SK-N-SH treated with all-trans-retinoic acid at 6 μM for 48 hours (cell line): ENCODE data around the gene FCRL6.

Source experiments
- ATAC-seq: fragments of 200-7000 bp; cut with Tn5 transposase; 3 replicates; pipeline ENCODE4 v1.9.1; 2020; ENCODE audit warnings: mild to moderate bottlenecking, moderate library complexity
- ARNTL ChIP-seq: fragments of 450-650 bp; formaldehyde crosslinking; IDR thresholded peaks from 2 replicates; pipeline ENCODE4 v1.5.0; 2020; ENCODE audit warnings: low read depth, mild to moderate bottlenecking, moderate library complexity, borderline replicate concordance
- BACH2 ChIP-seq: fragments of 250-450 bp; sonication (Bioruptor Pico); IDR thresholded peaks from 2 replicates; pipeline ENCODE4 v1.9.0; 2021; ENCODE audit warnings: mild to moderate bottlenecking, borderline replicate concordance
- CREB5 ChIP-seq: fragments of 250-450 bp; sonication (Bioruptor Pico); IDR thresholded peaks from 2 replicates; pipeline ENCODE4 v1.5.1; 2020; ENCODE audit warnings: low read depth, mild to moderate bottlenecking, moderate library complexity
- CSDC2 ChIP-seq: fragments of 250-450 bp; sonication (Bioruptor Pico); IDR thresholded peaks from 2 replicates; pipeline ENCODE4 v1.5.0; 2020; ENCODE audit warnings: mild to moderate bottlenecking, moderate library complexity
- CSRNP3 ChIP-seq: fragments of 250-450 bp; sonication (Bioruptor Pico); IDR thresholded peaks from 2 replicates; pipeline ENCODE4 v1.5.1; 2021; ENCODE audit warnings: mild to moderate bottlenecking, moderate library complexity
- ESRRG ChIP-seq: fragments of 250-450 bp; sonication (Bioruptor Pico); IDR thresholded peaks from 2 replicates; pipeline ENCODE4 v1.6.1; 2021; ENCODE audit warnings: mild to moderate bottlenecking
- GLIS3 ChIP-seq: fragments of 250-450 bp; sonication (Bioruptor Pico); IDR thresholded peaks from 2 replicates; pipeline ENCODE4 v1.5.0; 2020; ENCODE audit warnings: mild to moderate bottlenecking, moderate library complexity
- ISL1 ChIP-seq: fragments of 250-450 bp; sonication (Bioruptor Pico); IDR thresholded peaks from 2 replicates; pipeline ENCODE4 v2.1.2; 2022; ENCODE audit warnings: mild to moderate bottlenecking, moderate library complexity
- OSR1 ChIP-seq: fragments of 250-450 bp; sonication (Bioruptor Pico); IDR thresholded peaks from 2 replicates; pipeline ENCODE4 v1.8.0; 2022; ENCODE audit warnings: moderate library complexity, mild to moderate bottlenecking, inconsistent platforms
- PATZ1 ChIP-seq: fragments of 250-450 bp; sonication (Bioruptor Pico); IDR thresholded peaks from 2 replicates; pipeline ENCODE4 v1.8.0; 2020; ENCODE audit warnings: mild to moderate bottlenecking, moderate library complexity, borderline replicate concordance
- POU6F1 ChIP-seq: fragments of 250-450 bp; sonication (Bioruptor Pico); IDR thresholded peaks from 2 replicates; pipeline ENCODE4 v1.8.0; 2021; ENCODE audit warnings: low read depth, mild to moderate bottlenecking, moderate library complexity, borderline replicate concordance
- PPARA ChIP-seq: fragments of 250-450 bp; sonication (Bioruptor Pico); IDR thresholded peaks from 2 replicates; pipeline ENCODE4 v1.5.0; 2020; ENCODE audit warnings: mild to moderate bottlenecking, borderline replicate concordance
- RARB ChIP-seq: fragments of 250-450 bp; sonication (Bioruptor Pico); IDR thresholded peaks from 2 replicates; pipeline ENCODE4 v1.8.0; 2021; ENCODE audit warnings: mild to moderate bottlenecking, moderate library complexity
- SNAI2 ChIP-seq: fragments of 250-450 bp; sonication (Bioruptor Pico); IDR thresholded peaks from 2 replicates; pipeline ENCODE4 v1.5.0; 2020; ENCODE audit warnings: mild to moderate bottlenecking, moderate library complexity
- TCF4 ChIP-seq: fragments of 250-450 bp; sonication (Bioruptor Pico); IDR thresholded peaks from 2 replicates; pipeline ENCODE4 v1.8.0; 2021; ENCODE audit warnings: mild to moderate bottlenecking, moderate library complexity, borderline replicate concordance
- TOX ChIP-seq: fragments of 250-450 bp; sonication (Bioruptor Pico); IDR thresholded peaks from 2 replicates; pipeline ENCODE4 v1.8.0; 2021; ENCODE audit warnings: mild to moderate bottlenecking, moderate library complexity, borderline replicate concordance
- TSHZ2 ChIP-seq: fragments of 250-450 bp; sonication (Bioruptor Pico); IDR thresholded peaks from 2 replicates; pipeline ENCODE4 v1.5.0; 2020; ENCODE audit warnings: mild to moderate bottlenecking, moderate library complexity
- ZC3H10 ChIP-seq: fragments of 250-450 bp; sonication (Bioruptor Pico); IDR thresholded peaks from 2 replicates; pipeline ENCODE4 v1.5.1; 2021; ENCODE audit warnings: mild to moderate bottlenecking, moderate library complexity
- ZFP3 ChIP-seq: fragments of 250-450 bp; sonication (Bioruptor Pico); IDR thresholded peaks from 2 replicates; pipeline ENCODE4 v1.5.0; 2020; ENCODE audit warnings: mild to moderate bottlenecking, moderate library complexity
- ZFP30 ChIP-seq: fragments of 450-650 bp; formaldehyde crosslinking; IDR thresholded peaks from 2 replicates; pipeline ENCODE4 v1.5.0; 2022; ENCODE audit warnings: mild to moderate bottlenecking, moderate library complexity
- ZNF565 ChIP-seq: fragments of 450-650 bp; formaldehyde crosslinking; conservative IDR thresholded peaks from 2 replicates; pipeline ENCODE4 v1.5.0; 2020; ENCODE audit warnings: low read depth, mild to moderate bottlenecking, moderate library complexity
- ZNF70 ChIP-seq: fragments of 450-650 bp; formaldehyde crosslinking; IDR thresholded peaks from 2 replicates; pipeline ENCODE4 v1.5.0; 2020; ENCODE audit warnings: mild to moderate bottlenecking, moderate library complexity
- ZNF8 ChIP-seq: fragments of 450-650 bp; formaldehyde crosslinking; IDR thresholded peaks from 2 replicates; pipeline ENCODE4 v1.5.0; 2020; ENCODE audit warnings: mild to moderate bottlenecking, moderate library complexity

The FCRL6 gene

GRCh38 chr1:159774465-159774864 lies 27.7 kb upstream of the FCRL6 start:
- no peak for ATAC-seq
- no peak for TF ChIP-seq TCF4 (CRISPR knock-in tag)
- TF ChIP-seq ZNF70 (CRISPR knock-in tag) = no peak
- no peak for TF ChIP-seq CSRNP3 (CRISPR knock-in tag)
- TF ChIP-seq ZNF8 (CRISPR knock-in tag) = no peak
- no peak for TF ChIP-seq POU6F1
- TF ChIP-seq ZFP3 = no peak
- no peak for TF ChIP-seq RARB (CRISPR knock-in tag)
- no peak for TF ChIP-seq TOX (CRISPR knock-in tag)
- no peak for TF ChIP-seq ZNF565 (CRISPR knock-in tag)
- TF ChIP-seq ARNTL (CRISPR knock-in tag) = no peak
- no peak for TF ChIP-seq ISL1 (CRISPR knock-in tag)
- no peak for TF ChIP-seq BACH2 (CRISPR knock-in tag)
- TF ChIP-seq TSHZ2 (CRISPR knock-in tag) = no peak
- TF ChIP-seq OSR1 (CRISPR knock-in tag) = no peak
- TF ChIP-seq SNAI2 = no peak
- TF ChIP-seq ZFP30 (CRISPR knock-in tag) = no peak
- no peak for TF ChIP-seq CREB5
- no peak for TF ChIP-seq PATZ1
- TF ChIP-seq ESRRG (CRISPR knock-in tag) = no peak
- no peak for TF ChIP-seq CSDC2 (CRISPR knock-in tag)

- no peak for ATAC-seq
- TF ChIP-seq ZFP3 = no peak
- no peak for TF ChIP-seq TOX (CRISPR knock-in tag)
- TF ChIP-seq ISL1 (CRISPR knock-in tag) = no peak
- TF ChIP-seq CSDC2 (CRISPR knock-in tag) = no peak
- no peak for TF ChIP-seq CSRNP3 (CRISPR knock-in tag)
- TF ChIP-seq ZNF565 (CRISPR knock-in tag) = no peak
- no peak for TF ChIP-seq RARB (CRISPR knock-in tag)
Measured at GRCh38 chr1:159775716-159776115, 26.4 kb upstream of the FCRL6 start.

- ATAC-seq = no peak
- TF ChIP-seq ZFP3 (no peak), TOX (CRISPR knock-in tag) (no peak), ARNTL (CRISPR knock-in tag) (no peak), CREB5 (no peak), ZFP30 (CRISPR knock-in tag) (no peak), ISL1 (CRISPR knock-in tag) (no peak), ZC3H10 (CRISPR knock-in tag) (no peak), SNAI2 (no peak), PPARA (CRISPR knock-in tag) (no peak), GLIS3 (CRISPR knock-in tag) (no peak), POU6F1 (no peak), RARB (CRISPR knock-in tag) (no peak)
Measured at GRCh38 chr1:159778266-159778665, 23.9 kb upstream of the FCRL6 start.
